NCI-H748 (cell line): ENCODE data around the gene C1orf116.

Experiments
- DNase-seq: peaks from one replicate; lab custom pipeline; 2025; ENCODE audit not compliant: unreplicated experiment; lab: John Stamatoyannopoulos, UW

The C1orf116 gene

GRCh38 chr1:207000651-207001291 lies 31.8 kb downstream of the C1orf116 start:
- DNase-seq: no peak

- DNase-seq: no peak
These were observed 33.7 kb downstream of the C1orf116 start for GRCh38 chr1:206998816-206999215.

- no peak for DNase-seq
These were observed 39.8 kb downstream of the C1orf116 start for GRCh38 chr1:206992790-206993189.

GRCh38 chr1:206987873-206988272 lies 44.7 kb downstream of the C1orf116 start:
- no peak for DNase-seq

GRCh38 chr1:206986885-206987284 lies 45.7 kb downstream of the C1orf116 start:
- no peak for DNase-seq

- DNase-seq: no peak
These were observed 46.2 kb downstream of the C1orf116 start for GRCh38 chr1:206986402-206986801.

- no peak for DNase-seq
These were observed 47.3 kb downstream of the C1orf116 start for GRCh38 chr1:206985162-206985749.

GRCh38 chr1:206982216-206982615 lies 50.3 kb downstream of the C1orf116 start:
- peak; percentile 48 for DNase-seq

GRCh38 chr1:206979379-206980043 lies 53.0 kb downstream of the C1orf116 start:
- peak; percentile 10 for DNase-seq

- no peak for DNase-seq
These were observed 54.3 kb downstream of the C1orf116 start for GRCh38 chr1:206978259-206978658.

- peak; percentile 31 for DNase-seq
These were observed 57.2 kb downstream of the C1orf116 start for GRCh38 chr1:206975306-206975705.

GRCh38 chr1:206974140-206974539 lies 58.4 kb downstream of the C1orf116 start:
- no peak for DNase-seq

GRCh38 chr1:206972728-206973127 lies 59.8 kb downstream of the C1orf116 start:
- no peak for DNase-seq

GRCh38 chr1:206971029-206971655 lies 61.4 kb downstream of the C1orf116 start:
- no peak for DNase-seq

GRCh38 chr1:206970446-206970845 lies 62.1 kb downstream of the C1orf116 start, which contains the start of gene FCAMR:
TSS of gene FCAMR (minus strand) at chr1:206970460. CDS start at chr1:206970125, 335 bp downstream.
- no peak for DNase-seq

- DNase-seq: no peak
These were observed 63.5 kb downstream of the C1orf116 start for GRCh38 chr1:206969090-206969489.
